Ovary (tissue), 3 donors: Measurements from ENCODE around the gene KRTAP4-16.

ENCODE experiments used
- EP300 ChIP-seq: sonication (generic); formaldehyde crosslinking; IDR thresholded peaks from one replicate; pipeline ENCODE4 v1.6.1; 2017; ENCODE audit warnings: antibody characterized with exemption
- POLR2A ChIP-seq: fragments of 450-650 bp; IDR thresholded peaks from one replicate; pipeline ENCODE4 v1.6.1; 2017; ENCODE audit warnings: antibody characterized with exemption, mild to moderate bottlenecking, moderate library complexity
- TF ChIP-seq, protein P1 (sequence below), 3 donors: fragments of 450-650 bp in 2 of 3; fragments of 200-600 bp in 1 of 3; IDR thresholded peaks; one replicate each; pipeline versions ENCODE4 v1.5.1 to v1.8.0; 2016 to 2022; ENCODE audit warnings: antibody characterized with exemption in 3 of 3, mild to moderate bottlenecking in 1 of 3
- donor health status: DM: no; HTN: no; CAD: no.

- TF ChIP-seq, protein P1, sequence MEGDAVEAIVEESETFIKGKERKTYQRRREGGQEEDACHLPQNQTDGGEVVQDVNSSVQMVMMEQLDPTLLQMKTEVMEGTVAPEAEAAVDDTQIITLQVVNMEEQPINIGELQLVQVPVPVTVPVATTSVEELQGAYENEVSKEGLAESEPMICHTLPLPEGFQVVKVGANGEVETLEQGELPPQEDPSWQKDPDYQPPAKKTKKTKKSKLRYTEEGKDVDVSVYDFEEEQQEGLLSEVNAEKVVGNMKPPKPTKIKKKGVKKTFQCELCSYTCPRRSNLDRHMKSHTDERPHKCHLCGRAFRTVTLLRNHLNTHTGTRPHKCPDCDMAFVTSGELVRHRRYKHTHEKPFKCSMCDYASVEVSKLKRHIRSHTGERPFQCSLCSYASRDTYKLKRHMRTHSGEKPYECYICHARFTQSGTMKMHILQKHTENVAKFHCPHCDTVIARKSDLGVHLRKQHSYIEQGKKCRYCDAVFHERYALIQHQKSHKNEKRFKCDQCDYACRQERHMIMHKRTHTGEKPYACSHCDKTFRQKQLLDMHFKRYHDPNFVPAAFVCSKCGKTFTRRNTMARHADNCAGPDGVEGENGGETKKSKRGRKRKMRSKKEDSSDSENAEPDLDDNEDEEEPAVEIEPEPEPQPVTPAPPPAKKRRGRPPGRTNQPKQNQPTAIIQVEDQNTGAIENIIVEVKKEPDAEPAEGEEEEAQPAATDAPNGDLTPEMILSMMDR (IDR thresholded peaks at IDR 0.05), result no peak
- TF ChIP-seq POLR2A (no peak), EP300 (no peak)
These were observed 9.3 kb upstream of the KRTAP4-16 start for GRCh38 chr17:41111151-41111885.
